Measurements from ENCODE around the gene ABCC1.
A peak's percentile ranks its signal among the peaks of the same experiment; 100 is the strongest.
"Not testable (repeated sequence)": the region's sequence is repeated elsewhere in the genome, so short reads cannot be mapped to it uniquely, and the experiment has no call there.

Gene ABCC1

DNA sequence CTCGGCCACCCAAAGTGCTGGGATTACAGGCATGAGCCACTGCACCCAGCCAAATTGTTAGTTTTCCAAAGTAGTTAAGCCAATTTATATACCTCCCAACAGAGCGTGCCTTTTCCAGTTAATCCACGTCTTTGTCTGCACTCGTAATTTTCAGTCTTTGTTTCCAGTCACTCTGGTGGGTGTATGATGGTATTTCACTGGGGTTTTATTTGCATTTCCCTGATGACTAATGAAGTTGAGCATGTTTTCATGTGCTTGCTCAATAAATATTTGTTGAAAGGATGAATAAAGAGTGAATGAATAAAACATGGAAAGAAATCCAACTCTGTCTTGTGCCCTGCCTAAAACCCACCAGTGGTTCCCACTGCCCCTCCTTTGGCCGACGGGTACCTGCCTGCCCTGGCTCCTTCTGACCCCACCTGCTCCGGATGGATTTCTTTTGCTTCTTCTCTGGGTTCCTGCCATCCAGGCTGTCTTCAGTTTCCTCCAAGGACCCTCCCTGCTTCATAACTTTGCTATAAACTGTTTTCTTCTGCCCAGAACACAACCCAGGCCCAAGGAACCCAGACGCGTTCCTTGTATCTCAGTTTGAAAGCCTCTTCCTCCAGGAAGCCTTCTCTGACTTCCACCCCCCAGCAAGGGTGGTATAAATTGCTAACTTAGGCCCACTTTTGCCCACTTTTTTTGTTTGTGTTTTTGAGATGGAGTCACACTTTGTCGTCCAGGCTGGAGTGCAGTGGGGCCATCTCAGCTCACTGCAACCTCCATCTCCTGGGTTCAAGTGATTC is 3.0 kb upstream of the ABCC1 start:
- DNase-seq = peak; percentile 80

- no peak for DNase-seq
Measured at GRCh38 chr16:15947983-15948509, 1.4 kb upstream of the ABCC1 start.

- no peak for DNase-seq
Measured at GRCh38 chr16:15948532-15949209, 745 bp upstream of the ABCC1 start.

DNA sequence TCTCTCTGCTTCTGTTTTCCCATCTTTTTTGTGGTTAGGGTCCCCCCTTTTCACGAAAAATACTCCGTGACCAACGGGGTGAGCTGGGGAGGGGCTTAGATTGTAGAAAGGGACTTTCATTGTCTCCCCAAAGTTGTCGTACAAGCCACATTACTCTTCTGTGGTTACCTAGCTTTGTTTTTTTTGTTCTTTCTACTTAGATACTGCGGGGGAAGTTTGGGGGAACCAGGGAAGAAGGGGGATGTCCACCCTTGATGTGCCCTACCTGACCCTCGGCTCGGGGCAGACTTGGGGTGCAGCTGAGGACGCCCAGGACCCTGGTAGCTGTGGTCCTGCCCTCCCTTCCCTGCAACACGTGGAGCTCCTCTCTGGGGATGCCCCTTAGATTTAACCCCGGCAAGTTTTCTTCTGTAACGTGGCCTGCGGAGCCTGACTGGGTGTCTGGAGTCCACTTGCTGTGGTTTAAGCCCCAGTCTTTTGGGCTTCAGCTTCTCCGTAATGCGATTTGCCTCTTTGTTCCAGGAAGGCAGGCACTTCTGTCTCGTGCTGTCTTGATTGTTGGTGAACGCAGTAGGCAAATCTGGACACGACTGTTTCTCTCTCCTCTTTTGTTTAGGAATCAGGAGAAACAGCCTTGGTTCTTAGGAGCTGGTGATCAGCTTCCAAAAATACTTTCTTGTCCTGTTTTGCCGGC is 892 bp downstream of the ABCC1 start:
- peak; percentile 42 for DNase-seq

DNA sequence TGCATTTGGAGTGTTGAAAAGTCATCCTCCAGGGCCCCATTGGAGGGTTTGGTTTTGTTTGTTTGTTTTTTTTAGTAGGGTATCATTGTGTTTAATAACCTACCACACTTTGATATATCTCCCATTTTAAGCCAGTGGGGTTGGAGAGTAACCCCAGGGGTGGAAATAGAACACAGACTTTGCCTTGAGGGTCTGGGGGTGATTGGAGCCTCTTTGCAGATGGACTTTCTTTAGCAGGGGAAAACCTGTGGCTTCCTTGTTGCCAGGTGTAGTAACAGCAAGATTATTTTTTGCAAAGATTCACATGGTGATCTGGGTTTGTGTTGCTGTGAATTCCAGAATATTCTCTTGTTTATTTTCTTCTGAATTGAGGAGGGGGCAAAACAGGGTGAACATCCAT is 1.5 kb downstream of the ABCC1 start:
- no peak for DNase-seq

- DNase-seq = no peak
Measured at GRCh38 chr16:15951852-15952251, 2.4 kb downstream of the ABCC1 start.

- no peak for DNase-seq
Measured at GRCh38 chr16:15952265-15952711, 2.9 kb downstream of the ABCC1 start.

GRCh38 chr16:15953477-15953876 is 4.1 kb downstream of the ABCC1 start:
- DNase-seq = no peak

DNA sequence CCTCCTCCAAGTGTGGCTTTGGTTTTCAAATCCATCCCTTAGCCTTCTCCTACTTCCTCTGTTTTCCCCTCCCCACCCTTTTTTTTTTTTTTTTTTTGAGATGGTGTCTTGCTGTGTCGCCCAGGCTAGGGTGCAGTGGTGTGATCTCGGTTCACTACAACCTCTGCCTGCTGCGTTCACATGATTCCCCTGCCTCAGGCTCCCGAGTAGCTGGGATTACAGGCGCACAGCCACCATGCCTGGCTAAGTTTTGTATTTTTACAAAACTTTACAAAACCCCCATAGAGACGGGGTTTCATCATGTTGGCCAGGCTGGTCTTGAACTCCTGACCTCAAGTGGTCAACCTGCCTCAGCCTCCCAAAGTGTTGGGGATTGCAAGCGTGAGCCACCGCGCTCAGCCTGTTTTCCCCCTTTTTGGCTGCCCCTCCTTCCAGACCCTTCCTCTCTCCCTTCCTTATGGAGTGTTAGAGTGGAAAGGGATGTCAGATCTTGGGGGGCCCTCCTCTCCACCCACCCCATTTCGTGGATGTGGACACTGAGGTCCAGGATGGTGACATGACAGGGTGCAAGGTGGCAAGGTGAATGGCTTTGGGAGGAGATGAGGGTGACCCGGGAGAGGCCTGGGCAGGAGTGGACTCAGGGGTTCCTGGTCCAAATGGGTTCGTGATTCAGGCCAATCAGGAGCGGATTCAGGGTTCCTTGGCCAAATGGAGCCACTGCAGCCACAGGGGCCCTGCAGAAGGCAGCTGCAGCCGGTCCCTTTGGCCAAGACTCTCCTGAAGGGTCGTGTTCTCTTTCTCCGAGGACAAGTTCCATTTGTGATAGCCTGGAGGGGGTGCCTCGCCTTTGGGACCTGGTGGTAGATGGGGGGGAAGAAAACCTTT is 4.8 kb downstream of the ABCC1 start:
- no peak for DNase-seq

DNA sequence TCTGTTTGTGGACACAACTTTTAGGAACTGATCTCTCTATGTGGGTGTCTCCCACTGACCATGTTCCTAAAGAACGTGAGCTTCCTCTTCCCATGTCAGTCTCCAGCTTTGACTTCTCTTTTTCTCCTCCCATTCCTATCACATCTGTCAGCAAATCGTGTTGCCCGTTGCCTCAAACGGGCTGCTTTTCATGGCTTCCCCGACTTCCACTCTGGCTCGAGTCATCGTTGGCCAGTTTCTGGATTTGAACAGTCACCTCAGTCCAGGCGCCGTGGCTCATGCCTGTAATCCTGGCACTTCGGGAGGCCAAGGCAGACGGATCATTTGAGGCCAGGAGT is 5.4 kb downstream of the ABCC1 start:
- no peak for DNase-seq

GRCh38 chr16:15955425-15955824 is 6.0 kb downstream of the ABCC1 start:
- DNase-seq = no peak

DNA sequence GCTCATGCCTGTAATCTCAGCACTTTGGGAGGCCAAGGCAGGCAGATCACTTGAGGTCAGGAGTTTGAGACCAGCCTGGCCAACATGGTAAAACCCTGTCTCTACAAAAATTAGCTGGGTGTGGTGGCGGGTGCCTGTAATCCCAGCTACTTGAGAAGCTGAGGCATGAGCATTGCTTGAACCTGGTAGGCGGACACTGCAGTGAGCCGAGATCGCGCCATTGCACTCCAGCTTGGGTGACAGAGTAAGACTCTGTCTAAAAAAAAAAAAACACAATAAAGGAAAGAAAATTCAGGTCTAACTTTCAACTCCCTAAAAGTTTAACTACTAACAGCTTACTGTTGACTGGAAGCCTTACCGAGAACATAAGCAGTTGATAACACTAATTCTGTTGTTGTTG is 6.7 kb downstream of the ABCC1 start:
- DNase-seq = not testable (repeated sequence)

DNA sequence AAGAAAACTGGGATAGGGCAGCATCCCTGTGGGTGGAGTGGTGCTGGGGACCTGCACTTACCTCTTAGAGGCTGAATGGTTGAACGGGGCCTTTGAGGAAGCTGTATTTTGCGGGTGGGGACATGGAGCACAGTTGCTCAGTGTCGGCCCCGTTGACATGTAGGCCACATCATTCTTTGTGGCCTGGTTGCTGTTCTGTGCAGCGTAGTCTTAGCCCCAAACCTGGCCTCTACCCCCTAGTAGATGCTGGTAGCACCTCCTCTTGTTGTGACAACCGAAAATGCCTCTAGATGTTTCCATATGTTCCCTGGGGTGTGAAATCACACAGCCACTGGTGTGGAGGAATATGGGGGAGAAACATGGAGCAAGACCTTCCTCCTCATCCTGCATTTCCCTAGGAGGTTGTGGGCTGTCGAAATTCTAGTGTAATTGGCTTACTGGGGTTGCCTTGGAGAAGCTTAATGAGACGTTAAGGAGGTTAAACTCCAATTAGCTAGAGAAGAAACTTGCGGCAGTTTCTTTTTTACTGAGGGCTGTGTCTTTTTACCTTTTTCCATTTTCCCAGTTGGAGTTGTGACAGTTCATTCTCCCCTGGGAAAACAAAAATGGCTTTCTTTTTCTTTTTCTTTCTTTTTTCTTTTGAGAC is 9.4 kb downstream of the ABCC1 start:
- DNase-seq = no peak

DNA sequence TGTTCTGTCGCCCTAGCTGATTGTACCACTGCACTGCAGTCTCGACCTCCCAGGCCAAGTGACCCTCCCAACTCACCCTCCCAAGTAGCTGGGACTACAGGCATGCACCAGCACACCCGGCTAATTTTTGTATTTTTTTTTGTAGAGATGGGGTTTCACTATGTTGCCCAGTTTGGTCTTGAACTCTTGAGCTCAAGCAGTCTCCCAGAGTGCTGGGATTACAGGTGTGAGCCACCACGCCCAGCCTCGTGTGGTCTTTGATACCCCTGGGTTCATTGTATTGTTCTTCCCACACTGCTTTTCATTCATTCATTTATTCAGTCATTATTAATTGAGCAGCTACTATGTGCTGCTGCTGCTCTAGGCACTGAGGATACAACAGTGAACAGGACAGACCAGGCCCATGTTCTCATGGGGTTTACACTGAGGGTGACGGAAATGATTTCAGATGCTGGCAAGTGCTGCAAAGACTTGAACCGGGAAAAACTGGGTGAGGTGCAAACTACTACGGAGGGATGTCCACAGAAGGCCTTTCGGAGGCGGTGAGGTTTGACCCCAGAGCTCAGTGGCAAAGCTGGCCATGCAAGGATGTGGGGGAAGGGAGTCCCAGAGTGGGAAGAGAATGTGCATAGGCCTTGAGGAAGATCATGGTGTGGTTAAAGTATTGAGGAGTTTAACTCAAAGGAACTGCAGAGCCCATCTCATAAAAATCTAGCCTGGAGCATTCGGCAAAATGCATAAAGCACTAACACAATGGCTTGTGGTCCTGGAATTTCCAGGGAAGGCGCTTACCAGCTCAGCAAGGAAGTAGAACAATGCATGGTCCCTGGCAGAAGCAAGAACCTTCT is 10.9 kb downstream of the ABCC1 start:
- no peak for DNase-seq

GRCh38 chr16:15961060-15961511 is 11.7 kb downstream of the ABCC1 start:
- no peak for DNase-seq

GRCh38 chr16:15961571-15962090 is 12.2 kb downstream of the ABCC1 start:
- no peak for DNase-seq

GRCh38 chr16:15963307-15963910 is 14.0 kb downstream of the ABCC1 start:
- DNase-seq = no peak

DNA sequence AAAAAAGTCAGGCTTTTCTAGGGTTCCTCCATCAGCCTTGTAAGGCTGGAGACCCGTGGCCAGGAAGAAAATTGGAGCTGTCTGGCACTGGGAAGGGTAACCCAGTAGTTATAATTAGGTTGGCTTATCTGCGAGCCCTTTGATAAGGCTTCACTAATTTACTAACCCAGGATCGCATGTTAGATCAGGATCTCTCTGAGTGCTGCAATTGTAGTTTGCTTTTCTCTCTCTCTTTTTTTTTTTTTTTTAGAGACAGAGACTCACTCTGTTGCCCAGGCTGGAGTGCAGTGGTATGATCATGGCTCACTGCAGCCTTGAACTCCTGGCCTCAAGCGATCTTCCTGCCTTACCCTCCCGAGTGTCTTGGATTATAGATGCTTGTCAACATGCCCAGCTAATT is 17.0 kb downstream of the ABCC1 start:
- no peak for DNase-seq

DNA sequence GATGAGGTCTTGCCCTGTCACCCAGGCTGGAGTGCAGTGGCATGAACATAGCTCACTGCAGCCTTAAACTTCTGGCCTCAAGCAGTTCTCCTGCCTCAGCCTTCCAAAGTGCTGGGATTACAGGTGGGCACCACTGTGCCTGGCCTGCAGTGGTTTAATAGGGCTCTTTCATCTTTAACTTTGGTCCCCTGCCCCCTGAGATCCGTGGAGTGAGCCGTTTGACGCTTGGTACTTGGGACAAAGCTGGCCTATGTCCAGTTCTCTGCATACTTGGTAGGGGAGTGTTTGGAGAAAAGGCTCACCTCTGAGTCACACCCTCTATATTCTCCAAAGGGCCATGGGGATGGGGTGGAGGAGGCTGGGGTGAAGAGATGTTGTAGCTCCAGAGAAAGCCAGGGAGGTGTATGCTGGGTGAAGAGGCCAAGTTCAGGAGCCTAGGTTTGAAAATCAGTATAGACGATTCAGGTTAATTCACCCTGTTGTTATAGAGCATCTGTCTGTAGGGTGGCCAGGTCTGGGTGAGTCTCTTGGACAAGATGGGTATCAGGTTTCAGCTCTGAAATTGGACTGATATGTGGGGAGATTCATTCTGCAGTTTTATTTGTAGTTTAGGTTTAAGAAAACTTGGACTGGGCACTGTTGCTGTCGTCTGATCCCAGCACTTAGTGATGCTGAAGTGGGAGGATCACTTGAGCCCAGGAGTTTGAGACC is 17.6 kb downstream of the ABCC1 start:
- DNase-seq = peak; percentile 70
